Measurements from ENCODE around the gene KPNA6.
"Not testable (repeated sequence)": the region's sequence is repeated elsewhere in the genome, so short reads cannot be mapped to it uniquely, and the experiment has no call there.

Gene KPNA6

DNA sequence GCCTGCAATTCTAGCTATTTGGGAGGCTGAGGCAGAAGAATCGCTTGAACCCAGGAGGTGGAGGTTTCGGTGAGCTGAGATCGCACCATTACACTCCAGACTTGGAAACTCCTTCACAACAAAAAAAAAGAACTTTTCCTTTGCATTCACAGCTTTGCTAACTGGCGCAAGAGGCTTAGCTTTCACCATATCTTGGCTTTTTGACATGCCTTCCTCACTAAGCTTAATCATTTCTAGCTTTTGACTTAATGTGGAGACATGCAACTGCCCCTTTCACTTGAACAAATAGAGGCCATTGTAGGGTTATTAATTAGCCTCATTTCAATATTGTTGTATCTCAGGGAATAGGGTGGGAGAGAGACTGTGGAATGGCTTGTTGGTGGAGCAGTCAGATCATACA, 8.7 kb downstream of the KPNA6 start:
- no peak overlapping the region for H3K4me3 ChIP-seq (ENCODE audit: low read depth, low read length, poor library complexity, severe bottlenecking)
- peaks cover 16% of the 10 kb centered on the region; the same call in 1 of the 2 replicates for H3K36me3 ChIP-seq (ENCODE audit: insufficient read depth, low read length)
- no peaks in the 10 kb centered on the region for H3K27me3 ChIP-seq (ENCODE audit: insufficient read depth, low read length)
- peaks cover 88% of the 10 kb centered on the region for H3K79me2 ChIP-seq (ENCODE audit: insufficient read depth, low read length)
- H3F3A ChIP-seq (ENCODE audit: insufficient read depth, low read length), result no peaks in the 10 kb centered on the region
- peaks cover 7% of the 10 kb centered on the region for H3K4me1 ChIP-seq (ENCODE audit: insufficient read depth, low read length, severe bottlenecking)
- H4K20me1 ChIP-seq (ENCODE audit: insufficient read depth, low read length), result no peaks in the 10 kb centered on the region
- TF ChIP-seq EZH2 (IDR thresholded peaks at IDR 0.05; ENCODE audit: borderline replicate concordance, low read length), result no peak
- TF ChIP-seq, protein P1, sequence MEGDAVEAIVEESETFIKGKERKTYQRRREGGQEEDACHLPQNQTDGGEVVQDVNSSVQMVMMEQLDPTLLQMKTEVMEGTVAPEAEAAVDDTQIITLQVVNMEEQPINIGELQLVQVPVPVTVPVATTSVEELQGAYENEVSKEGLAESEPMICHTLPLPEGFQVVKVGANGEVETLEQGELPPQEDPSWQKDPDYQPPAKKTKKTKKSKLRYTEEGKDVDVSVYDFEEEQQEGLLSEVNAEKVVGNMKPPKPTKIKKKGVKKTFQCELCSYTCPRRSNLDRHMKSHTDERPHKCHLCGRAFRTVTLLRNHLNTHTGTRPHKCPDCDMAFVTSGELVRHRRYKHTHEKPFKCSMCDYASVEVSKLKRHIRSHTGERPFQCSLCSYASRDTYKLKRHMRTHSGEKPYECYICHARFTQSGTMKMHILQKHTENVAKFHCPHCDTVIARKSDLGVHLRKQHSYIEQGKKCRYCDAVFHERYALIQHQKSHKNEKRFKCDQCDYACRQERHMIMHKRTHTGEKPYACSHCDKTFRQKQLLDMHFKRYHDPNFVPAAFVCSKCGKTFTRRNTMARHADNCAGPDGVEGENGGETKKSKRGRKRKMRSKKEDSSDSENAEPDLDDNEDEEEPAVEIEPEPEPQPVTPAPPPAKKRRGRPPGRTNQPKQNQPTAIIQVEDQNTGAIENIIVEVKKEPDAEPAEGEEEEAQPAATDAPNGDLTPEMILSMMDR (IDR thresholded peaks at IDR 0.05; ENCODE audit: low read length), result no peak
- H3K9ac ChIP-seq (ENCODE audit: low read length), result no peak overlapping the region
- H3K9me2 ChIP-seq (ENCODE audit: low read depth, low read length), result no peaks in the 10 kb centered on the region
- no peak overlapping the region for H2AFZ ChIP-seq (ENCODE audit: low read length)
- no peak overlapping the region for H3K27ac ChIP-seq (ENCODE audit: low read depth, low read length, poor library complexity, severe bottlenecking)
- H3K9me3 ChIP-seq (ENCODE audit: low read length), result no peaks in the 10 kb centered on the region
- no peak overlapping the region for H3K4me2 ChIP-seq (ENCODE audit: low read length)

DNA sequence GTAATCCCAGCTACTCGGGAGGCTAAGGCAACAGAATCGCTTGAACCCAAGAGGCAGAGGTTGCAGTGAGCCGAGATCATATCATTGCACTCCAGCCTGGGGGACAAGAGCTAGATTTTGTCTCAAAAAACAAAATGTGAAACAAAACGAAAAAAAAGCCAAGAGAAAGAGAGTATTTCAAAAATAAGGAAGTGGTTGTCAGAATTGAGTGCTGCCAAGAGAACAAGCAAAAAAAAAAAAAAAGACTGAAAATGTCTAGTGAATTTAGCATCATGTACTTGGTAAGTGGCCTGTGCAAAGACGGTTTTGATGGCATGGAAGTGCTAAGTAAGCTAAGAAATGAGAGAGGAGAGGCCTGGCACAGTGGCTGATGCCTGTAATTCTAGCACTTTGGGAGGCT, 14.3 kb downstream of the KPNA6 start:
- no peak overlapping the region for H2AFZ ChIP-seq (ENCODE audit: low read length)

DNA sequence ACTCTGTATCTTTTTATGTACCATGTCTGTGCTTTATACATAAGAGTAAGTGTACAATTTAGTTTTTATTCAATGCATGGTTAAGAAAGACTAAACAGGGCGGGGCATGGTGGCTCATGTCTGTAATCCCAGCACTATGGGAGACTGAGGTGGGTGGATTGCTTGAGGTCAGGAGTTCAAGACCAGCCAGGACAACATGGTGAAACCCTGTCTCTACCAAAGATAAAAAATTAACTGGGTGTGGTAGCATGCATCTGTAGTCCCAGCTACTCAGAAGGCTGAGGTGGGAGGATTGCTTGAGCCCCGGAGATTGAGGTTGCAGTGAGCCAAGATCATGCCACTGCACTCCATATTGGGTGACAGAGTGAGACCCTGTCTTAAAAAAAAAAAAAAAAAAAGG, 15.5 kb downstream of the KPNA6 start:
- not testable (repeated sequence) for H3K27me3 ChIP-seq (ENCODE audit: insufficient read depth, low read length); H3K4me3 ChIP-seq (ENCODE audit: low read depth, low read length, poor library complexity, severe bottlenecking); H3K4me2 ChIP-seq (ENCODE audit: low read length); H3K36me3 ChIP-seq (ENCODE audit: insufficient read depth, low read length); H2AFZ ChIP-seq (ENCODE audit: low read length); H3F3A ChIP-seq (ENCODE audit: insufficient read depth, low read length); H4K20me1 ChIP-seq (ENCODE audit: insufficient read depth, low read length); H3K9me2 ChIP-seq (ENCODE audit: low read depth, low read length); H3K27ac ChIP-seq (ENCODE audit: low read depth, low read length, poor library complexity, severe bottlenecking); H3K9ac ChIP-seq (ENCODE audit: low read length); H3K9me3 ChIP-seq (ENCODE audit: low read length)
- peaks cover 88% of the 10 kb centered on the region for H3K79me2 ChIP-seq (ENCODE audit: insufficient read depth, low read length)
- peaks cover 13% of the 10 kb centered on the region for H3K4me1 ChIP-seq (ENCODE audit: insufficient read depth, low read length, severe bottlenecking)

More for the DNA sequence above, 14.3 kb downstream of the KPNA6 start:
- peak overlapping the region; percentile 28 for H3K27ac ChIP-seq (ENCODE audit: low read depth, low read length, poor library complexity, severe bottlenecking)
- TF ChIP-seq, protein P1 (IDR thresholded peaks at IDR 0.05; ENCODE audit: low read length), result no peak
- no peak for TF ChIP-seq EZH2 (IDR thresholded peaks at IDR 0.05; ENCODE audit: borderline replicate concordance, low read length)
- peak overlapping the region; percentile 14; the same call in 1 of the 2 replicates for H3K4me2 ChIP-seq (ENCODE audit: low read length)
- no peaks in the 10 kb centered on the region for H4K20me1 ChIP-seq (ENCODE audit: insufficient read depth, low read length)
- H3K27me3 ChIP-seq (ENCODE audit: insufficient read depth, low read length), result no peaks in the 10 kb centered on the region
- peaks cover 87% of the 10 kb centered on the region for H3K79me2 ChIP-seq (ENCODE audit: insufficient read depth, low read length)
- no peaks in the 10 kb centered on the region for H3K9me3 ChIP-seq (ENCODE audit: low read length)
- no peaks in the 10 kb centered on the region for H3K9me2 ChIP-seq (ENCODE audit: low read depth, low read length)
- no peak overlapping the region for H3K4me3 ChIP-seq (ENCODE audit: low read depth, low read length, poor library complexity, severe bottlenecking)
- no peaks in the 10 kb centered on the region for H3F3A ChIP-seq (ENCODE audit: insufficient read depth, low read length)
- no peak overlapping the region for H3K9ac ChIP-seq (ENCODE audit: low read length)
- peaks cover 6% of the 10 kb centered on the region; the same call in 1 of the 2 replicates for H3K36me3 ChIP-seq (ENCODE audit: insufficient read depth, low read length)
- H3K4me1 ChIP-seq (ENCODE audit: insufficient read depth, low read length, severe bottlenecking), result peaks cover 13% of the 10 kb centered on the region

DNA sequence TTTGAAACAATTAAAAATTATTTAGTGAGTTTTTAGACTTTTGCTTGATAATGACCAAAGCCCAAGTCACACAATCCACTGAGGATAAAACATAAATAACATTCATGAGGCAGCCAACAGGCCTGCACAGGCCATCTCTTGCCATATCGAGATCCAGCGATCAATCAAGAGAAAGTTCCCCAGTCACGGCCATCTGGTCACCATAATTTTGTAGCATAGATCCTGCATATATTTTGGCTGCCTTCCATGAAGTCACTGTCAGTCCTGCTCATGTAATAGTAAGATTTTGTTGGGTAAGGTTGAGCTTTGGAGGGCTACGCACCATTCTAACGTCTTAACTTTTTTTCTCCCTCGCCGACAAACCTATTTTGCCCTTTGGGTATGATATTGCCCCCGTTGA, 17.5 kb downstream of the KPNA6 start:
- Histone ChIP-seq H3K36me3 (ENCODE audit: insufficient read depth, low read length) (peaks cover 18% of the 10 kb centered on the region; the same call in 1 of the 2 replicates), H3K9ac (ENCODE audit: low read length) (no peak overlapping the region)

More for the DNA sequence above, 17.5 kb downstream of the KPNA6 start:
- H3K27ac ChIP-seq (ENCODE audit: low read depth, low read length, poor library complexity, severe bottlenecking), result no peak overlapping the region
- no peaks in the 10 kb centered on the region for H3K9me2 ChIP-seq (ENCODE audit: low read depth, low read length)
- H3K27me3 ChIP-seq (ENCODE audit: insufficient read depth, low read length), result no peaks in the 10 kb centered on the region
- H3K4me2 ChIP-seq (ENCODE audit: low read length), result no peak overlapping the region
- peaks cover 92% of the 10 kb centered on the region for H3K79me2 ChIP-seq (ENCODE audit: insufficient read depth, low read length)
- no peak overlapping the region for H2AFZ ChIP-seq (ENCODE audit: low read length)
- TF ChIP-seq, protein P1 (IDR thresholded peaks at IDR 0.05; ENCODE audit: low read length), result no peak
- TF ChIP-seq EZH2 (IDR thresholded peaks at IDR 0.05; ENCODE audit: borderline replicate concordance, low read length), result no peak
- no peak overlapping the region for H3K4me3 ChIP-seq (ENCODE audit: low read depth, low read length, poor library complexity, severe bottlenecking)
- H3K9me3 ChIP-seq (ENCODE audit: low read length), result no peaks in the 10 kb centered on the region
- peaks cover 3% of the 10 kb centered on the region; the same call in 1 of the 2 replicates for H4K20me1 ChIP-seq (ENCODE audit: insufficient read depth, low read length)
- H3K4me1 ChIP-seq (ENCODE audit: insufficient read depth, low read length, severe bottlenecking), result peaks cover 13% of the 10 kb centered on the region
- no peaks in the 10 kb centered on the region for H3F3A ChIP-seq (ENCODE audit: insufficient read depth, low read length)
